Measurements from ENCODE around the gene SERF2.

- TF ChIP-seq POLR2A (IDR thresholded peaks at IDR 0.05) (peak; percentile 82 to 84), CTCF (IDR thresholded peaks at IDR 0.05 in 4 of 5, conservative IDR thresholded peaks at IDR 0.05 in 1 of 5) (no peak)
Observed at GRCh38 chr15:43824302-43825246, 32.5 kb downstream of the SERF2 start, which contains the start of gene MFAP1.
